Fibroblast of lung (primary cell): ENCODE data around the gene CDC42EP5.

ENCODE experiments used
- CTCF ChIP-seq, 2 donors: IDR thresholded peaks in 1 of 2; conservative IDR thresholded peaks in 1 of 2; 1 replicate in 1 of 2; 2 replicates in 1 of 2; pipeline ENCODE4 v1.5.1; 2011 to 2012; ENCODE audit warnings: low read length in 2 of 2, control low read depth in 1 of 2, inconsistent platforms in 1 of 2, low read depth in 1 of 2, mild to moderate bottlenecking in 1 of 2
- EZH2 ChIP-seq: IDR thresholded peaks from 2 replicates; pipeline ENCODE4 v1.5.1; 2012; ENCODE audit warnings: low read length, control low read depth, mild to moderate bottlenecking; ENCODE audit errors: missing control alignments

GRCh38 chr19:54470276-54470887 lies 2.7 kb downstream of the CDC42EP5 start:
- TF ChIP-seq CTCF (conservative IDR thresholded peaks at IDR 0.05 in 1 of 2, IDR thresholded peaks at IDR 0.05 in 1 of 2; ENCODE audit: low read depth in 1 of 2, low read length in 2 of 2) (no peak), EZH2 (no peak)
